CD14-positive monocyte (primary cell): ENCODE data around the gene LIPG. TPM values are rescaled to one million over a fixed set of nuclear protein-coding genes. Genes with fewer than 3 reads are reported as not detected.

ENCODE experiments used
- DNase-seq, 3 donors: peaks; one replicate each; pipeline ENCODE4 v3.0.0-alpha.2; 2011 to 2022
- H2AFZ ChIP-seq: 2 replicates; pipeline ENCODE4 v1.6.0; 2012; ENCODE audit warnings: mild to moderate bottlenecking, low read depth, low read length, inconsistent platforms; ENCODE audit not compliant: insufficient read depth, poor library complexity, severe bottlenecking
- H3K27ac ChIP-seq, 2 donors: 1 replicate in 1 of 2; 2 replicates in 1 of 2; pipeline ENCODE4 v1.5.1; 2012 to 2013; ENCODE audit warnings: low read length in 2 of 2, control low read depth in 1 of 2, inconsistent platforms in 1 of 2, low read depth in 1 of 2, mild to moderate bottlenecking in 1 of 2
- H3K27me3 ChIP-seq, 2 donors: one replicate each; pipeline versions ENCODE4 v1.6.0 to v1.6.1; 2011 to 2013; ENCODE audit warnings: low read length in 2 of 2; ENCODE audit not compliant: control insufficient read depth in 2 of 2, insufficient read depth in 2 of 2
- H3K36me3 ChIP-seq, 2 donors: replicated peaks in 1 of 2; 1 replicate in 1 of 2; 2 replicates in 1 of 2; pipeline versions ENCODE4 v1.5.1 to v1.6.1; 2012 to 2013; ENCODE audit warnings: low read length in 2 of 2, control low read depth in 1 of 2, inconsistent platforms in 1 of 2, mild to moderate bottlenecking in 1 of 2; ENCODE audit not compliant: insufficient read depth in 2 of 2, control insufficient read depth in 1 of 2
- H3K4me1 ChIP-seq, 2 donors: 1 replicate in 1 of 2; 2 replicates in 1 of 2; pipeline versions ENCODE4 v1.5.1 to v1.6.1; 2012 to 2013; ENCODE audit warnings: low read length in 2 of 2, control low read depth in 1 of 2, inconsistent platforms in 1 of 2, mild to moderate bottlenecking in 1 of 2, moderate library complexity in 1 of 2; ENCODE audit not compliant: insufficient read depth in 2 of 2, control insufficient read depth in 1 of 2
- H3K4me2 ChIP-seq: replicated peaks from 2 replicates; pipeline ENCODE3; 2012; ENCODE audit warnings: low read length, moderate library complexity, mild to moderate bottlenecking; ENCODE audit not compliant: poor library complexity, severe bottlenecking; ENCODE audit errors: extremely low read depth
- H3K4me3 ChIP-seq, 3 experiments: fragments of 200-600 bp in 1 of 3; sonication (generic) in 1 of 3; replicated peaks in 1 of 3; 1 replicate in 2 of 3; 2 replicates in 1 of 3; pipeline ENCODE4 v1.5.1; 2011 to 2013; ENCODE audit warnings: low read length in 3 of 3, mild to moderate bottlenecking in 3 of 3, control low read depth in 2 of 3, low read depth in 2 of 3, inconsistent platforms in 1 of 3, moderate library complexity in 1 of 3
- H3K79me2 ChIP-seq: 2 replicates; pipeline ENCODE4 v1.6.0; 2012; ENCODE audit warnings: mild to moderate bottlenecking, control low read depth, inconsistent platforms, low read length, moderate library complexity; ENCODE audit not compliant: insufficient read depth
- H3K9ac ChIP-seq: 2 replicates; pipeline ENCODE4 v1.6.0; 2017; ENCODE audit warnings: low read length, mild to moderate bottlenecking; ENCODE audit not compliant: insufficient read depth, poor library complexity, severe bottlenecking
- H3K9me3 ChIP-seq, 2 donors: replicated peaks in 1 of 2; 1 replicate in 1 of 2; 2 replicates in 1 of 2; pipeline versions ENCODE4 v1.5.1 to v1.6.1; 2012 to 2013; ENCODE audit warnings: low read length in 2 of 2, control low read depth in 1 of 2; ENCODE audit not compliant: control insufficient read depth in 1 of 2, insufficient read depth in 1 of 2
- H4K20me1 ChIP-seq: 2 replicates; pipeline ENCODE4 v1.6.0; 2012; ENCODE audit warnings: mild to moderate bottlenecking, low read length, control low read depth, moderate library complexity; ENCODE audit not compliant: insufficient read depth
- H3K27ac Mint-ChIP-seq, 7 donors: one replicate each; pipeline ENCODE4 v1.8.0; 2020; ENCODE audit warnings: mild to moderate bottlenecking in 7 of 7, mixed read lengths in 7 of 7, moderate library complexity in 6 of 7, inconsistent platforms in 2 of 7
- H3K27me3 Mint-ChIP-seq, 3 donors: one replicate each; pipeline ENCODE4 v1.8.0; 2021 to 2022; ENCODE audit warnings: low read depth in 3 of 3, mild to moderate bottlenecking in 3 of 3, mixed read lengths in 3 of 3, moderate library complexity in 3 of 3, inconsistent platforms in 1 of 3
- H3K36me3 Mint-ChIP-seq, 2 donors: one replicate each; pipeline ENCODE4 v1.8.0; 2020; ENCODE audit warnings: mixed read lengths in 2 of 2, inconsistent platforms in 1 of 2, mild to moderate bottlenecking in 1 of 2
- H3K4me1 Mint-ChIP-seq: one replicate; pipeline ENCODE4 v1.8.0; 2020; ENCODE audit warnings: mild to moderate bottlenecking, mixed read lengths
- H3K4me3 Mint-ChIP-seq, 2 donors: one replicate each; pipeline ENCODE4 v1.8.0; 2020; ENCODE audit warnings: mild to moderate bottlenecking in 2 of 2, mixed read lengths in 2 of 2, moderate library complexity in 1 of 2
- H3K9me3 Mint-ChIP-seq, 7 donors: one replicate each; pipeline ENCODE4 v1.8.0; 2020 to 2022; ENCODE audit warnings: mixed read lengths in 7 of 7, mild to moderate bottlenecking in 6 of 7, moderate library complexity in 6 of 7, inconsistent platforms in 2 of 7
- CTCF ChIP-seq: fragments of 200-600 bp; IDR thresholded peaks from one replicate; pipeline ENCODE4 v1.8.0; 2022; ENCODE audit warnings: antibody characterized with exemption, mild to moderate bottlenecking
- WGBS: methylation state at CpG from one replicate; pipeline ENCODE4 v1.1.5; 2013; ENCODE audit warnings: missing lambda C conversion rate; ENCODE audit not compliant: insufficient coverage; 5-methylcytosine and 5-hydroxymethylcytosine counted together
- intact Hi-C, 2 donors: fragments of 100-400 bp; cut with micrococcal nuclease; formaldehyde crosslinking; loops; one replicate each; pipeline versions ENCODE4 v1.15.0 to v1.15.1; 2023
- polyA plus RNA-seq, 3 donors: library from polyadenylated mRNA; depleted of rRNA in 1 of 3; unstranded in 2 of 3; stranded (reverse) in 1 of 3; fragments of 300-500 nt in 2 of 3; fragments of >200 nt in 1 of 3; fragmentation: Illumina TruSeq in 2 of 3; gene quantifications; 1 replicate in 2 of 3; 2 replicates in 1 of 3; pipeline ENCODE4 v1.2.3, GENCODE V29; 2012 to 2021

Gene LIPG
- polyA plus RNA-seq, 3 donors = not detected

- no peaks in the 10 kb centered on the region for H3K79me2 ChIP-seq
- no peak overlapping the region for H3K4me2 ChIP-seq
- peaks cover 18% of the 10 kb centered on the region for H3K4me1 Mint-ChIP-seq
- no peak for TF ChIP-seq CTCF
- no peaks in the 10 kb centered on the region for H4K20me1 ChIP-seq
- no peak overlapping the region for H3K27ac ChIP-seq
- peaks cover 64 to 81% (median 72%) of the 10 kb centered on the region in 3 donors for H3K27me3 Mint-ChIP-seq
- peaks cover 0 to 3% of the 10 kb centered on the region in 2 donors for H3K36me3 Mint-ChIP-seq
- DNase-seq = no peak
- H3K4me3 ChIP-seq = no peak overlapping the region
- 28% methylated on average over 6 of the region's 11 CpGs for WGBS
- H2AFZ ChIP-seq = no peak overlapping the region
- peaks cover 8 to 9% of the 10 kb centered on the region in 2 donors for H3K4me1 ChIP-seq
- H3K36me3 ChIP-seq = no peaks in the 10 kb centered on the region
- peaks cover 56 to 86% of the 10 kb centered on the region in 2 donors for H3K27me3 ChIP-seq
- peak overlapping the region in 1 of 2 donors; percentile 91 for H3K4me3 Mint-ChIP-seq
- no peak overlapping the region for H3K9ac ChIP-seq
- H3K9me3 ChIP-seq = peaks cover 0 to 10% of the 10 kb centered on the region in 2 donors
- intact Hi-C loops = no loop called here
- H3K27ac Mint-ChIP-seq = no peak overlapping the region
- peaks cover 0 to 18% (median 2%) of the 10 kb centered on the region in 7 donors for H3K9me3 Mint-ChIP-seq
Observed at GRCh38 chr18:49562481-49563129, 748 bp downstream of the LIPG start.

- H3K36me3 ChIP-seq = no peaks in the 10 kb centered on the region
- intact Hi-C loops = no loop called here
- no peak overlapping the region for H3K4me3 ChIP-seq
- Mint-ChIP-seq H3K9me3 (peaks cover 0 to 18% (median 2%) of the 10 kb centered on the region in 7 donors), H3K27me3 (peaks cover 66 to 81% (median 72%) of the 10 kb centered on the region in 3 donors), H3K36me3 (peaks cover 0 to 3% of the 10 kb centered on the region in 2 donors), H3K4me1 (peaks cover 18% of the 10 kb centered on the region), H3K27ac (no peak overlapping the region), H3K4me3 (peak overlapping the region in 1 of 2 donors; percentile 91)
- peaks cover 0 to 10% of the 10 kb centered on the region in 2 donors for H3K9me3 ChIP-seq
- H2AFZ ChIP-seq = no peak overlapping the region
- no peak for DNase-seq
- H3K4me2 ChIP-seq = no peak overlapping the region
- no peak for TF ChIP-seq CTCF
- no peaks in the 10 kb centered on the region for H3K79me2 ChIP-seq
- no peak overlapping the region for H3K9ac ChIP-seq
- H3K27me3 ChIP-seq = peaks cover 56 to 82% of the 10 kb centered on the region in 2 donors
- no peaks in the 10 kb centered on the region for H4K20me1 ChIP-seq
- peaks cover 8 to 9% of the 10 kb centered on the region in 2 donors for H3K4me1 ChIP-seq
- H3K27ac ChIP-seq = no peak overlapping the region
Observed at GRCh38 chr18:49563130-49563540, 1.3 kb downstream of the LIPG start.
